HG03095 (cell line): ENCODE measurements around the gene CTNND2.
"Not testable (repeated sequence)": the region's sequence is repeated elsewhere in the genome, so short reads cannot be mapped to it uniquely, and the experiment has no call there.

Experiments used
- ATAC-seq: cut with Tn5 transposase; IDR thresholded peaks from one replicate; pipeline ENCODE4 v1.9.1; 2021; ENCODE audit warnings: moderate library complexity; ENCODE audit not compliant: unreplicated experiment

Gene CTNND2

DNA sequence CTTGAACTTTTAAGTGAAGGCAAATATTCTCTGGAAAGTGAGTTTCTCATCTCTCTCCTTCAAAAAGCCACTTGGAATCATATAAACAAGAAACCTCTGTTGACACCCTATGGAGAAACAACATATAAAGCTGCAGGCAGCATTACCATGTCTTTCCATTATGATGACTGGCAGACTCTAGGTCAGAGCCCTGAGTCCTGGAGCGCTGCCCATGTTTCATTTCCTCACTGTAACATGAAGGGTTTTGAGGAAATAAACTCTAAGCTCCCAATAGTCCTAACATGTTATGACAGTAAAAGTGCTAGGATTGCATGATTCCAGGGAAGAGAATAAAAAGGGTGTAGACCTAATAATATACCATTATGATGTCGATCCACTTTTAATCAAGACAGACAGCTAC lies 220.6 kb downstream of the CTNND2 start:
- no peak for ATAC-seq

DNA sequence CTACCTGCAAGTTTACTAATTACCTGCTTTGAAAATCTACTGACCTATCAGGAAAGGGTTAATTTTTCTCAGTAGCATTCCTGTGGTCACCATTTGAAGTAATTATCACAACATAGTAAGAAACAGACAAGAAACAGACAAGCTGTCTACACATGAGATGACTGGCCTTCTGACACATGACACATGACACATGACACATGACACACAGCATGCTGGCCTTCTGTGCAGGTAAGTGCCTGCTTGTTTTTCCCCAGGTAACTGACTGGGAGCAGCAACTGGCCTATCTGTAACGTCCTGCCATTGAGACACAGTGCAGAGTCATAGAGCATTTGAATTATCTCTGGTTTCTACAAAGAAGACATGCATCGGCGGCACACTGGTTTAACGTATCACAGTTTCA lies 222.4 kb downstream of the CTNND2 start:
- ATAC-seq = no peak

- no peak for ATAC-seq
These were observed 224.6 kb downstream of the CTNND2 start for GRCh38 chr5:11679676-11680075.

DNA sequence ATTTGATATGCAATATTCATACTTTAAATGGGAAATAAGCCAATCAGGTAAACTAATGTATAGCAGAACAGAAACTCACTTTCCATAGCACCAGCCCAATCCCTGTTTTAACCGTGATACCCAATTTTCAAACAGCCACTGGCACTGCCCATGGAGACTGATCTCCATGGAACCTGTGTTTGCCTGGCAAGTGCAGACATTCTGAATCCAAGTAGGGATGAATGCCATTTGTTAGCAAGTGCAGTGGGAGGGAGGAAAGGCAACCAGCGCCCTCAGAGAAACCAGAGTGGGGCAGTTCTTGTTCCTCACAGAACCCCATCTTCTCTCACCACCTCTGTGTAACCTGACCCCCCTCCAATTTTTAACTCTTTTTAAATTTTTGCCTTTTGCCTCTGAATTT lies 229.1 kb downstream of the CTNND2 start:
- ATAC-seq = no peak

DNA sequence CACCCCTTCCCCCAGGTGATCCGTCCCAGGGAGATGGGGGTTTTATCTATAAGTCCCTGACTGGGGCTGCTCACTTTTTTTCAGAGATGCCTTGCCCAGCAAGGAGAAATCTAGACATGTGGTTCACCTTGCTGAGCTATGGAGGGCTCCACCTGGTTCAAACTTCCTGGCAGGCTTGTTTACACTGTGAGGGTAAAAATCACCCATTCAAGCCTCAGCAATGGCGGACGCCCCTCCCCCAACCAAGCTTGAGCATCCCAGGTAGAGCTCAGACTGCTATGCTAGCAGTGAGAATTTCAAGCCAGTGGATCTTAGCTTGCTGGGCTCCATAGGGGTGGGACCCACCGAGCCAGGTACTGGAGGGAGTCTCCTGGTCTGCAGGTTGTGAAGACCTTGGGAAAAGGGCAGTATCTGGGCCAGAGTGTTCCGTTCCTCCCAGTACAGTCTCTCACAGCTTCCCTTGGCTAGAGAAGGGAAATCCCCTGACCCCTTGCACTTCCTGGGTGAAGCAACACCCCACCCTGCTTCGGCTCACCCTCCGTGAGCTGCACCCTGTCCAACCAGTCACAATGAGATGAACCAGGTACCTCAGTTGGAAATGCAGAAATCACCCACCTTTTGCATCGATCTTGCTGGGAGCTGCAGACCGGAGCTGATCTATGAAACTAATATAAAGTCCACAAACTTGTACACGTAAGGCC lies 231.7 kb downstream of the CTNND2 start:
- ATAC-seq = no peak

DNA sequence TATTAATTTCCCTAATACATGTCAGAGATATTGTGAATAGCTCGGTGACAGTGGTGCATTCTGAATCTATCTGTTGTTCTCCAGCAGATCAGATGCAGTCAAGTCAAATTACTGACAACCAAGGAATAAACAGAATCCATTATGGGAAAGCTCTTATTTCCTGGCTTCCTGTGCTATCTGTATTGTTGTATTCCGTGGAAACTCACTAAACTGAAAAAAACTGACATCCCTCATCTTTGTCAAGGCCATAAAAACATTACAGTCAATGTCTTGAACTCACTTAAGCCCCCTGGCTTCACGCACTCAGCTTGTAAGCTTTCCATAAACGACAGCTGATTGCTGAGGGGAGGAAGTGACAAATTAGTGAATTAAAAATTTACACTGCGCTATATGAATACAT lies 245.9 kb downstream of the CTNND2 start:
- ATAC-seq = no peak

DNA sequence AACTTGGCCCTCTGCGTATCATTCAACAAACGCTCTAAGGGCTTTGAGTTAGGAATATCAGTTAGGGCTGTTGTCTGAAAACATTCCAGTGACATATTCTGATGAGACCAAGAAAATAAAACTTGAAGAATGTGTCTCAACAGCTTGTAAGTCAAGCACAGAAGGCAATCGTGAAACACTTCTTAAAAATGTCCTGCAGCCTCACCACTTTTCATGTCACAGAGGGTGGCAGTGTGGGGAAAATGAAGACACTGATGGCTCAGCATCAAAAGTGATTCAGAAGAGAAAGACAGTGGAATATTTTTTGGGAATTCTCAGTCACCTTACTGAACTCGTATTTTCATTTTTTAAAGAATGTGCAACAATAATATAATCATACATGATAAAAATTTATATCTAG lies 247.3 kb downstream of the CTNND2 start:
- ATAC-seq = no peak

GRCh38 chr5:11655681-11656080 lies 248.6 kb downstream of the CTNND2 start:
- ATAC-seq = no peak

DNA sequence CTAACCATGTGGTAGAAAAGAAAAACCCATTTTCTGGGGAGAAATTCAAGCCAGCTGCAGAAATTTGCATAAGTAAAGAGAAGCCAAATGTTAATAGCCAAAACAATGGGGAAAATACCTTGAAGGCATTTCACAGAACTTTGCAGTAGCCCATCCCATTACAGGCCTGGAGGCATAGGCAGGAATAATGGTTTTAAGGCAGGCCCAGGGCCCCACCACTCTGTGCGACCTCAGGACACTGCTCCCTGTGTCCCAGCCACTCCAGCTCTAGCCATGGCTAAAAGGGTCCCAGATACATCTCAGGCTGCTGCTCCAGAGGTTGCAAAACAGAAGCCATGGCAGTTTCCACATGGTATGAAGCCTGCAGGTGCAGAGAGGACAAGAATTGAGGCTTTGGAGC lies 253.3 kb downstream of the CTNND2 start:
- ATAC-seq = no peak

GRCh38 chr5:11646141-11646540 lies 258.1 kb downstream of the CTNND2 start:
- ATAC-seq = no peak

- ATAC-seq = no peak
These were observed 261.8 kb downstream of the CTNND2 start for GRCh38 chr5:11642438-11642837.

- no peak for ATAC-seq
These were observed 263.9 kb downstream of the CTNND2 start for GRCh38 chr5:11640158-11640873.

GRCh38 chr5:11622785-11623184 lies 281.5 kb downstream of the CTNND2 start:
- ATAC-seq = no peak

DNA sequence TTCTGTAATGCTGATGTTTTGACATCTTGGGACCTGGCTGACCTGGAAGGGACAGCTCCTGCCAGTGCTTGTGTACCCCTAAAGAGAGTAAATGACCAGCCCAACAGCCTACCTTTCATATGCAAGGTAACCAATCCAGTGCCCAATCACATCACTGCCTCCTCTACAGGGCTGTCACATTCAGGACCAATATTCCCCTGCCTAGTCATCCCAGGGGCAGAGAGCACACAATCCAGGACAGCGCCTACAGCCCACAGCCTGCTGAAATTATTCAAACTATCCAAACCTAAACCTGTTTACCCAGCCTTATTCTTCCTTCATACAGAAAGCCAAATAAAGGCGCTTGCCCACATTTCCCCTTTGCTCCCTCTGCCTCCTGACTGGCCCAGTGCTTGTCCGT lies 284.1 kb downstream of the CTNND2 start:
- no peak for ATAC-seq

DNA sequence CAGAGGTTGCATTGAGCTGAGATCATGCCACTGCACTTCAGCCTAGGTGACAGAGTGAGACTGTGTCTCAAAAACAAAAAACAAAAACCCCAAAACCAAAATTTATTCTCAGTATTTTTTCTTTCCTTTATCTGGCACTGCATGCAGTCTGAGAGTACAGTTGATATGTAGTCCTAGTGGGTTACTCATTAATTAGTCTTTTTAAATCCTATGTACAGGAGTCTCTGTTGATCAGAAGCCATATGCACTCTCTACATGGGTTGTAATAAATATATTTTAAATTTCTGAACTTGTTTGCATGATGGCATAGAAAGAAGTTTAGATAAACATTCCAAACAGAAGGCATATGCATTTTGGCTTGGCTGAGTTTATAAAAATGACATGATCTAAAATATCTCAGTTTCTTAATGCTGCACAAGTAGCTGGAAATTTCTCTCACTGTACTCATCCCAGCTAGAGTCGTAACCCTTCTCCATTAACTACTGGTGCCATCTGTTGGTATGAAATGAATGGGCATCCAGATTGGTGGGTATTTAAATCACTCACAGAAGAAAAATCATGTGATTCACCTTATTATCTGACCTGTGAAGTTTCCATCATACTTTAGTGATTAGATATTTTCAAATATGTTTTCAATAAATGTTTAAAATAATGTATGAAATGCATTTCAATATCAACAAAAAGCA lies 284.8 kb downstream of the CTNND2 start:
- ATAC-seq = no peak

DNA sequence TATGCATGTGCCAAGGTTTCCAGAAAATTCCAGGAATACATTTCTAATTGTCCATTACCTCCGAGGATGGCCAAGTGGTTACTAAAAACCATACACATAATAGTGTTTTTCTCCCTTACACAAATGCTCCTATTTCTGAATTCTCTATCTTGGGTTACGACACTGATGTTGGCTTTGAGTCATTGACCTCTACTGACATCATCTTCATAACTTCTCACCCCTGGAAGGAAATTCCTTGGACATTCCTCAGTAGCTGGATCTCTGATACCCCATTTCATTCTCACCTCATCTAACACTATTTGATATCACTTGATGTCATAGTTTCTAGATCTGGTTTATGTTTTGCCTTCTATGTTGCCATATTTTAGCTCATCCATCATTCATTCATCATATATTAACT lies 287.2 kb downstream of the CTNND2 start:
- ATAC-seq = no peak

- ATAC-seq = not testable (repeated sequence)
These were observed 287.6 kb downstream of the CTNND2 start for GRCh38 chr5:11616624-11617023.

DNA sequence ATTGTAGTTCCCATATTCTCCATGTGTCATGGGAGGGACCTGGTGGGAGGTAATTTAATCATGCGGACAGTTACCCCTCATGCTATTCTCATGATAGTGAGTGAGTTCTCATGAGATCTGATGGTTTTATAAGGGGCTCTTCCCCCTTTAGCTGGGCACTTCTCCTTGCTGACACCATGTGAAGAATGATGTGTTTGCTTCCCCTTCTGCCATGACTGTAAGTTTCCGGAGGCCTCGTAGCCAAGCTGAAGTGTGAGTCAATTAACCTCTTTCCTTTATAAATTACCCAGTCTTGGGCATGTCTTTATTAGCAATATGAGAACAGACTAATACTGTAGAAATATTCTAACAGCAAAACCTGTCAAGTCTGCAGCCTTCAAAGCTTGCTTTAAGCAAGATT lies 293.2 kb downstream of the CTNND2 start:
- no peak for ATAC-seq

GRCh38 chr5:11609570-11610303 lies 294.5 kb downstream of the CTNND2 start:
- ATAC-seq = no peak

DNA sequence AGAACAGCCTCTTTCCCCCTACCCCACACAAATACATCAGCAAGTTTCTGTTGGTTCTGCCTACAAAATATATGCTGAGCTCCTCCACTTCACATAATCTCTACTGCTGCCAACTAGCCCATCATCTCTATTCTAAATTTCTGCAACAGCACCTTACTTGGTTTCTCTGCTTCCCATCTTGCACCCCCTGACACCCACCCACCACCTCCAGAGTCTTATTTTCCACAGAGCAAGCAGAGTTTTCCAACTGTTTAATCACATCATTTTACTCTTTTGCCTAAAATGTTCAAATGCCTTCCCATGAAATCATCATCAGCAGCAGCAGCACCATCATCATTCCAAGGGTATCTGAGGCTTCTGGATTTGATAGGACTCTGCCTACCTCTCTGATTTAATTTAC lies 295.7 kb downstream of the CTNND2 start:
- ATAC-seq = no peak

DNA sequence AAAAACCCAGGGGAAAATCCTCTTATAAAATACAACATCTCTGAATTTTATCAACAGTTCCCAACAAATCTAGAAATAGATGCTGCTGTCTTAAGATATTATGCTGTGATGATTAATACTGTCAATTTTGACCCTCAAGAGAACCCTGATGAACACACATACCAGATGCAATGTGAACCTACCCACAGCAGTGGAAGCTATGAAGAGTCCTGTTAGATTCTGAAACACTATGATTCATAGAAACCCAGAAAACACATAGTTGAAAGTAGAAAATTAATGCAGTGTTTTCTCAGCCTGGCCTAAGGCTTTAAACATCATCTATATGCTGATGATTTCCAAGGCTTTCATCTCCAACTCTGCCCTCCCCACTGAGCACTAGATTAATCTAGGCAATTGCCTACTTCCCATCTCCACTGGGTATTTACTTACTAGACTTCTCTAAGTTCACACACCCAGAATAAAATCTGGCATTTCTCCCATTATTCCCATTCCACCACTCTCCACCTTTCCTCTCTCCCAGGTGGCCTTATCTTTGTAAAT lies 296.2 kb downstream of the CTNND2 start:
- no peak for ATAC-seq
